ENCODE measurements around the gene MBD2. TPM values are rescaled to one million over a fixed set of nuclear protein-coding genes. Genes with fewer than 3 reads are reported as not detected.
A peak's percentile ranks its signal among the peaks of the same experiment; 100 is the strongest.

The MBD2 gene
- total and polyA plus RNA-seq, 2 of the 8 experiments (the other 6 are each of a cell fraction or from before 2014, with no cell fraction given), result 36.2 to 52.7 TPM

GRCh38 chr18:54224379-54225014, at the start of gene MBD2 (continued):
- TF ChIP-seq CHD7 (IDR thresholded peaks at IDR 0.05; ENCODE audit: insufficient replicate concordance, low read length) (peak; percentile 45), RXRA (IDR thresholded peaks at IDR 0.05; ENCODE audit: insufficient read depth, low read depth, low read length) (no peak), SP4 (IDR thresholded peaks at IDR 0.05; ENCODE audit: low read length) (0 out of 2 replicates have a peak, but pooled peaks have one; percentile 44), HDAC6 (IDR thresholded peaks at IDR 0.05; ENCODE audit: low read depth, low read length) (no peak), SP1 (IDR thresholded peaks at IDR 0.05; ENCODE audit: low read depth, low read length) (peak; percentile 84), SAP30 (IDR thresholded peaks at IDR 0.05; ENCODE audit: insufficient read depth, insufficient replicate concordance, low read length) (no peak), ZNF274 (IDR thresholded peaks at IDR 0.05; ENCODE audit: borderline replicate concordance, extremely low read depth, low read length) (no peak), GABPA (IDR thresholded peaks at IDR 0.05; ENCODE audit: borderline replicate concordance, insufficient read depth, low read length) (no peak), SIRT6 (IDR thresholded peaks at IDR 0.05; ENCODE audit: low read length) (no peak), TEAD4 (IDR thresholded peaks at IDR 0.05; ENCODE audit: low read depth, low read length) (peak; percentile 64)

Data from H1 (cell line).